Nucleus accumbens (tissue), 56 donors: ENCODE results near the gene MCRS1.
"Not testable (repeated sequence)": the region's sequence is repeated elsewhere in the genome, so short reads cannot be mapped to it uniquely, and the experiment has no call there.

ENCODE experiments used
- DNase-seq, 56 donors: peaks; one replicate each; lab custom pipeline; 2025; lab: John Stamatoyannopoulos, UW

Gene MCRS1

GRCh38 chr12:49543221-49543913, 24.6 kb downstream of the MCRS1 start:
- no peak for DNase-seq

GRCh38 chr12:49542592-49543160, 25.3 kb downstream of the MCRS1 start:
- DNase-seq: no peak

- DNase-seq: no peak
Observed at GRCh38 chr12:49541911-49542505, 25.9 kb downstream of the MCRS1 start.

- DNase-seq: no peak
Observed at GRCh38 chr12:49541140-49541861, 26.6 kb downstream of the MCRS1 start.

GRCh38 chr12:49540229-49541139, 27.5 kb downstream of the MCRS1 start:
- no peak for DNase-seq

GRCh38 chr12:49539406-49540228, 28.3 kb downstream of the MCRS1 start:
- no peak for DNase-seq

- DNase-seq: peak in 50 of 56 donors; percentile 17 to 91 (median 66)
Observed at GRCh38 chr12:49538510-49539403, 29.2 kb downstream of the MCRS1 start, which contains the start of gene KCNH3. KCNH3 (plus strand) TSS chr12:49539030; CDS start chr12:49539417, 387 bp downstream.

- DNase-seq: peak in 11 of 56 donors; percentile 26 to 60 (median 42)
Observed at GRCh38 chr12:49537752-49538509, 30.0 kb downstream of the MCRS1 start.

- DNase-seq: peak in 2 of 56 donors; percentile 57 to 59
Observed at GRCh38 chr12:49537231-49537751, 30.7 kb downstream of the MCRS1 start.

GRCh38 chr12:49536526-49537071, 31.3 kb downstream of the MCRS1 start:
- DNase-seq: no peak

- DNase-seq: no peak
Observed at GRCh38 chr12:49535921-49536525, 31.9 kb downstream of the MCRS1 start.

- DNase-seq: peak in 4 of 56 donors; percentile 27 to 45 (median 34)
Observed at GRCh38 chr12:49534731-49535278, 33.1 kb downstream of the MCRS1 start.

- not testable (repeated sequence) for DNase-seq
Observed at GRCh38 chr12:49534122-49534521, 33.8 kb downstream of the MCRS1 start.

- no peak for DNase-seq
Observed at GRCh38 chr12:49533331-49533730, 34.6 kb downstream of the MCRS1 start.

- DNase-seq: no peak
Observed at GRCh38 chr12:49531745-49532144, 36.2 kb downstream of the MCRS1 start.

GRCh38 chr12:49529414-49529813, 38.5 kb downstream of the MCRS1 start:
- no peak for DNase-seq
